GM18870 (cell line): ENCODE measurements around the gene IER5L.
"Not testable (repeated sequence)": the region's sequence is repeated elsewhere in the genome, so short reads cannot be mapped to it uniquely, and the experiment has no call there.

Experiments
- ATAC-seq: cut with Tn5 transposase; IDR thresholded peaks from one replicate; pipeline ENCODE4 v1.9.1; 2021; ENCODE audit warnings: moderate library complexity; ENCODE audit not compliant: unreplicated experiment

IER5L gene

GRCh38 chr9:129140397-129141065, 37.5 kb downstream of the IER5L start:
- peak; percentile 4 for ATAC-seq

GRCh38 chr9:129139993-129140396, 38.1 kb downstream of the IER5L start:
- ATAC-seq = peak; percentile 48

GRCh38 chr9:129139233-129139992, 38.6 kb downstream of the IER5L start:
- no peak for ATAC-seq

DNA sequence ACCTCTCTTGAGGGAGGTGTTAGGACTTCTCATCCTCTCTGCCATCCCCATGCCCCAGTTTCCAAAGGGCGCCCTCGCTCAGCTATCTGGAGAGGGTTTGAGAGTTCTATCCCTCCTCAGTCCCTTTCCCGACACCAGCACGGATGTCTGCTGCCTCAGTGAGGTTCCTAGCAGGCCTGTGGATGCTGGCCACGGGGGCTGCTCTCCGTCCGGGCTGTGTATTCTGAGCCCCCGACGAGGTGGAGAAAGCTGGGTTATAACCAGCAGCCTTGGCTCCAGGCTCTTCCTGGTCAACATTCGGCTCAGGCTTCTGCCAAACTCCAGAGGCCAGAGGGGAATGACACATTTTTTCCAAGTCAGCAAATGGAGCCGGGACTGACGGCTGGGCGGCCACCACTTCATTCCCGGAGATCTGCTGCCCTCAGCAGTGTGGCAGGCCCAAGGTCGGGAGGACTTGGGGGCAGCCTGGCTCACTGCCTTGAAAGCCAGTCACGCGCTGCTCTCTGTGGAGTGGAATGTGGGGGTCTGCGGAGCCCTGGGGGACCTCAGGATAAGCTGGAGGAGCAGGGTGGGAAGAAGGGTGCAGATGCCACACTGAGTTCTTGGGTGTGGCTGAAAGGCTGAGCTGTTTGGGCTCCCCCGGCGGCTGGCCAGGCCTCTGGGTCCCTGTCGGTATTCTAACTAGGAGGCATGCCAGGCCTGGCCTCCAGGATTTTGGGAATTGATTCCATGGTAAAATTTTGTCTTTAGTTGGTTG, 39.4 kb downstream of the IER5L start:
- no peak for ATAC-seq

DNA sequence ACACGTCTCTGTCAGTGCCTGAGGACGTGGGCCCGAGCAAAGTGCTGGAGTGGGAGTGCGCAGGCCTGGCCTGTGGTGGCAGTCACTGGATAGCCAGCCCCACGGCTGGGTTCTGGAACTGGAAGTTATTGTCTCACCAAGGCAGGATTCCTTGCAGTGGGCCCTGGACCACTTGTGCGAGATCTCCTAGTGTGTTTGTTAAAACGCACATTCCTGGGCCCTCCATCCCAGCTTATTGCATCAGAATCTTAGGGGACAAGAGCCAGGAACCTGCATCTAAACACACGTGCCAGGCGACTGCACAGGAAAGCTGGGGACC, 40.0 kb downstream of the IER5L start:
- no peak for ATAC-seq

GRCh38 chr9:129137292-129138143, 40.5 kb downstream of the IER5L start:
- no peak for ATAC-seq

GRCh38 chr9:129136446-129137035, 41.5 kb downstream of the IER5L start:
- no peak for ATAC-seq

- ATAC-seq = no peak
These were observed 42.6 kb downstream of the IER5L start for GRCh38 chr9:129135476-129135875.

GRCh38 chr9:129133082-129133481, 45.0 kb downstream of the IER5L start:
- ATAC-seq = no peak

GRCh38 chr9:129131300-129132145, 46.5 kb downstream of the IER5L start:
- no peak for ATAC-seq

DNA sequence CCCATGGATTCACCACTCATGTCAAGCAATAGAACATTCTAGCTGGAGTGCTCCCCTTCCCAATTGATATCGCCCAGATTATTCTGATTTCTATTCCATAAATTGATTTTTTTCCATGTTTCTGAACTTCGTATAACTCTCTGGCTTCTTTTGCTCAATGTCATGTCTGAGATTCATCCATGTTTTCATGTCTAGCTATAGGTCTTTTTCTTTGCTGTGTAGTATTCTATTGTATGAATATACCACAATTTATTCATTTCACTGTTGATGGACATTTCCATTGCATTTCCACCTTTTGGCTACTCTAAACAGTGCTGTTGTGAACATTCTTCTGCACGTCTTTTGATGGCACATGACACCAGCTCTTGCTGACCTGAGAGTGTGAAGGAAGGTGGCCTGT, 47.3 kb downstream of the IER5L start:
- ATAC-seq = no peak

GRCh38 chr9:129130271-129130670, 47.8 kb downstream of the IER5L start:
- ATAC-seq = not testable (repeated sequence)

DNA sequence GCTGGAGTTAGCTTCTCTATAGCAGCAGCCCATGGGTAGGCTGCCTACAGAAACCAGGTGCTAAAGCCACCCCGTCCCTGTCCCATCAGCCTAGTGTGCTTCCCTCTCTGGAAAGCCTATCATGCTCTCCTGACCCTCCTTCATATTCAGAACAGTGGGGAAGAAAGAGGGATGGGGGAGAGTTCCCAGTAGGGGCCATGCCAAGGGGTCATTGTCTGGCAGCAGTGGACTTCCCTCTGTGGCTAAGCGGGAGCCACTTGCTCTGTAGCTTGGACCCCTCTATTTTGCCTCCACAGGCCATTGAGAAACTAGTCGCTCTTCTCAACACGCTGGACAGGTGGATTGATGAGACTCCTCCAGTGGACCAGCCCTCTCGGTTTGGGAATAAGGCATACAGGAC, 49.4 kb downstream of the IER5L start:
- ATAC-seq = no peak

DNA sequence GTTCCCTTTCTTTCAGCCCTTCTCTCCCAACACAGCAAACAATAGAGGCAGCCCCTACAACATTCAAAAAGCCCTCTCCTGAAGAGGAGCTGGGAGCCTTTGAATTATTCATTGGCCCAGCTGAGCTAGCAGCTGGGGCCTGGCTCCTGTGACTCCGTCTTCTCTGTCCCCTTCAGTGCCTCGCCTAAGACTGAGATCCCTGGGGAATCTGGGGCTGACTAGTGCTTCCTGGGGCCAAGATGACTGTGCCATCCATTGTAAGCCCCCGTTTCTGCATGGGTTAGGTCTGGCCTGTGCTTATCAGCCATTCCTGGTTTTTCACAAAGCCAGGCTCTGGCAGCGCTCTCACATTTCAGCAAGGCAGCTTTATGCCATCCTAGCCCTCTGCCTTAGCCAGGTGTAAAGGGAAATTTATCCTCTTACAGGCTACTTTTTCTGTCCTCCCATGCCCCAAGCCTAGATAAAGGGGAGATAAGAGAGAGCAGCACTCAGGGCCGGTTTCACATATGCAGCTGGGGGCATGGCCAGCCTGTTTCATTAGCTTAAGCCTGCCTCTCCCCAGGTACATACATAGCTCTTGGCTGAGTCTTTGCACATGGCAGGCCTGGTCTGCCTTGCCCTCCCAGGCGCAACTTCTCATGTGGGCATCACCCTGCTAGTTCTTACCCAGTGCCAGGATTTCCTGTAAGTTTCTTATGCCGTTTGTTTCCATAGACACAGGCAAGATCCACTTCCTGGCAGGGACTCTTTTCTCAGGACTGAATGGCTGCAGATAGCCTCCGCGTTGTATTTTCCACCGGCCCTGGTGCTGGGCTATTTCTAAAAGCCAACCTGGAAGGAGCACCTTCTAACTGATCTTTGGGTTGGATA, 51.1 kb downstream of the IER5L start:
- ATAC-seq = no peak
